CD14-positive monocyte (primary cell): ENCODE measurements around the gene WFIKKN2. TPM values are rescaled to one million over a fixed set of nuclear protein-coding genes. Genes with fewer than 3 reads are reported as not detected.

ENCODE experiments used
- DNase-seq, 3 donors: peaks; one replicate each; pipeline ENCODE4 v3.0.0-alpha.2; 2011 to 2022
- H2AFZ ChIP-seq: 2 replicates; pipeline ENCODE4 v1.6.0; 2012; ENCODE audit warnings: mild to moderate bottlenecking, low read depth, low read length, inconsistent platforms; ENCODE audit not compliant: insufficient read depth, poor library complexity, severe bottlenecking
- H3K27ac ChIP-seq, 2 donors: 1 replicate in 1 of 2; 2 replicates in 1 of 2; pipeline ENCODE4 v1.5.1; 2012 to 2013; ENCODE audit warnings: low read length in 2 of 2, control low read depth in 1 of 2, inconsistent platforms in 1 of 2, low read depth in 1 of 2, mild to moderate bottlenecking in 1 of 2
- H3K27me3 ChIP-seq, 2 donors: one replicate each; pipeline versions ENCODE4 v1.6.0 to v1.6.1; 2011 to 2013; ENCODE audit warnings: low read length in 2 of 2; ENCODE audit not compliant: control insufficient read depth in 2 of 2, insufficient read depth in 2 of 2
- H3K36me3 ChIP-seq, 2 donors: replicated peaks in 1 of 2; 1 replicate in 1 of 2; 2 replicates in 1 of 2; pipeline versions ENCODE4 v1.5.1 to v1.6.1; 2012 to 2013; ENCODE audit warnings: low read length in 2 of 2, control low read depth in 1 of 2, inconsistent platforms in 1 of 2, mild to moderate bottlenecking in 1 of 2; ENCODE audit not compliant: insufficient read depth in 2 of 2, control insufficient read depth in 1 of 2
- H3K4me1 ChIP-seq, 2 donors: 1 replicate in 1 of 2; 2 replicates in 1 of 2; pipeline versions ENCODE4 v1.5.1 to v1.6.1; 2012 to 2013; ENCODE audit warnings: low read length in 2 of 2, control low read depth in 1 of 2, inconsistent platforms in 1 of 2, mild to moderate bottlenecking in 1 of 2, moderate library complexity in 1 of 2; ENCODE audit not compliant: insufficient read depth in 2 of 2, control insufficient read depth in 1 of 2
- H3K4me2 ChIP-seq: replicated peaks from 2 replicates; pipeline ENCODE3; 2012; ENCODE audit warnings: low read length, moderate library complexity, mild to moderate bottlenecking; ENCODE audit not compliant: poor library complexity, severe bottlenecking; ENCODE audit errors: extremely low read depth
- H3K4me3 ChIP-seq, 3 experiments: fragments of 200-600 bp in 1 of 3; sonication (generic) in 1 of 3; replicated peaks in 1 of 3; 1 replicate in 2 of 3; 2 replicates in 1 of 3; pipeline ENCODE4 v1.5.1; 2011 to 2013; ENCODE audit warnings: low read length in 3 of 3, mild to moderate bottlenecking in 3 of 3, control low read depth in 2 of 3, low read depth in 2 of 3, inconsistent platforms in 1 of 3, moderate library complexity in 1 of 3
- H3K79me2 ChIP-seq: 2 replicates; pipeline ENCODE4 v1.6.0; 2012; ENCODE audit warnings: mild to moderate bottlenecking, control low read depth, inconsistent platforms, low read length, moderate library complexity; ENCODE audit not compliant: insufficient read depth
- H3K9ac ChIP-seq: 2 replicates; pipeline ENCODE4 v1.6.0; 2017; ENCODE audit warnings: low read length, mild to moderate bottlenecking; ENCODE audit not compliant: insufficient read depth, poor library complexity, severe bottlenecking
- H3K9me3 ChIP-seq, 2 donors: replicated peaks in 1 of 2; 1 replicate in 1 of 2; 2 replicates in 1 of 2; pipeline versions ENCODE4 v1.5.1 to v1.6.1; 2012 to 2013; ENCODE audit warnings: low read length in 2 of 2, control low read depth in 1 of 2; ENCODE audit not compliant: control insufficient read depth in 1 of 2, insufficient read depth in 1 of 2
- H4K20me1 ChIP-seq: 2 replicates; pipeline ENCODE4 v1.6.0; 2012; ENCODE audit warnings: mild to moderate bottlenecking, low read length, control low read depth, moderate library complexity; ENCODE audit not compliant: insufficient read depth
- H3K27ac Mint-ChIP-seq, 7 donors: one replicate each; pipeline ENCODE4 v1.8.0; 2020; ENCODE audit warnings: mild to moderate bottlenecking in 7 of 7, mixed read lengths in 7 of 7, moderate library complexity in 6 of 7, inconsistent platforms in 2 of 7
- H3K27me3 Mint-ChIP-seq, 3 donors: one replicate each; pipeline ENCODE4 v1.8.0; 2021 to 2022; ENCODE audit warnings: low read depth in 3 of 3, mild to moderate bottlenecking in 3 of 3, mixed read lengths in 3 of 3, moderate library complexity in 3 of 3, inconsistent platforms in 1 of 3
- H3K36me3 Mint-ChIP-seq, 2 donors: one replicate each; pipeline ENCODE4 v1.8.0; 2020; ENCODE audit warnings: mixed read lengths in 2 of 2, inconsistent platforms in 1 of 2, mild to moderate bottlenecking in 1 of 2
- H3K4me1 Mint-ChIP-seq: one replicate; pipeline ENCODE4 v1.8.0; 2020; ENCODE audit warnings: mild to moderate bottlenecking, mixed read lengths
- H3K4me3 Mint-ChIP-seq, 2 donors: one replicate each; pipeline ENCODE4 v1.8.0; 2020; ENCODE audit warnings: mild to moderate bottlenecking in 2 of 2, mixed read lengths in 2 of 2, moderate library complexity in 1 of 2
- H3K9me3 Mint-ChIP-seq, 7 donors: one replicate each; pipeline ENCODE4 v1.8.0; 2020 to 2022; ENCODE audit warnings: mixed read lengths in 7 of 7, mild to moderate bottlenecking in 6 of 7, moderate library complexity in 6 of 7, inconsistent platforms in 2 of 7
- CTCF ChIP-seq: fragments of 200-600 bp; IDR thresholded peaks from one replicate; pipeline ENCODE4 v1.8.0; 2022; ENCODE audit warnings: antibody characterized with exemption, mild to moderate bottlenecking
- WGBS: methylation state at CpG from one replicate; pipeline ENCODE4 v1.1.5; 2013; ENCODE audit warnings: missing lambda C conversion rate; ENCODE audit not compliant: insufficient coverage; 5-methylcytosine and 5-hydroxymethylcytosine counted together
- intact Hi-C, 2 donors: fragments of 100-400 bp; cut with micrococcal nuclease; formaldehyde crosslinking; loops; one replicate each; pipeline versions ENCODE4 v1.15.0 to v1.15.1; 2023
- polyA plus RNA-seq, 3 donors: library from polyadenylated mRNA; depleted of rRNA in 1 of 3; unstranded in 2 of 3; stranded (reverse) in 1 of 3; fragments of 300-500 nt in 2 of 3; fragments of >200 nt in 1 of 3; fragmentation: Illumina TruSeq in 2 of 3; gene quantifications; 1 replicate in 2 of 3; 2 replicates in 1 of 3; pipeline ENCODE4 v1.2.3, GENCODE V29; 2012 to 2021

The WFIKKN2 gene
- polyA plus RNA-seq, 3 donors, result 0.03 TPM; not detected in 2

DNA sequence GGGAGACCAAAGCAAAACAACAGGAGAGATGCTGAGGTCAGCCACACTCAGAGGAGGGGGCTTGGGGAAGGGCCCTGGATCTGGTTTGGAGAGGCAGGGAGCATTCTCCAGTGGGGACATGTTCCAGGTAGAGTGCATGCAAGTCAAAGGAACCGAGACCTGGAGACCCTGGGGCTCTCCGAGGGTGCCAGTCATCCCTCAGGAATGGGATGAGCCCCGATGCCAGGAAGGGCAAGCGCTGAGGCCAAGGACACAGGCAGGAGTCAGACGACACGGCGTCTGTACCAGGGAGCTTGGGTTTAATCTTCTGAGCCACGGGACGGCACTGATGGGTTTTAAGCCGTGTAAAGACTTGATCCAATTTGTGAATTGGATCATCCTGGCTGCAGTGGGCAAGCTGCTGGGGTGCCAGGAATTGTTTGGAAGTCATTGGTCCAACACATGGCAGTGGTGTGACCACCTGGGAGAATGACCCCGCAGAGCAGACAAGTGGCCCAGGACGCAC is 35.1 kb upstream of the WFIKKN2 start:
- Mint-ChIP-seq H3K36me3 (no peaks in the 10 kb centered on the region), H3K27me3 (peaks cover 2 to 10% (median 10%) of the 10 kb centered on the region in 3 donors), H3K4me3 (no peak overlapping the region), H3K4me1 (peaks cover 2% of the 10 kb centered on the region), H3K9me3 (no peaks in the 10 kb centered on the region), H3K27ac (no peak overlapping the region)
- Histone ChIP-seq H3K9ac (no peak overlapping the region), H3K36me3 (no peaks in the 10 kb centered on the region), H3K27me3 (no peaks in the 10 kb centered on the region), H3K27ac (no peak overlapping the region), H3K79me2 (no peaks in the 10 kb centered on the region), H2AFZ (no peak overlapping the region), H3K4me3 (no peak overlapping the region), H3K9me3 (no peaks in the 10 kb centered on the region), H3K4me2 (no peak overlapping the region), H4K20me1 (no peaks in the 10 kb centered on the region), H3K4me1 (no peaks in the 10 kb centered on the region)
- intact Hi-C loops, result no loop called here
- WGBS, result 96% methylated on average over 11 of the region's 12 CpGs
- DNase-seq, result no peak
- no peak for TF ChIP-seq CTCF

DNA sequence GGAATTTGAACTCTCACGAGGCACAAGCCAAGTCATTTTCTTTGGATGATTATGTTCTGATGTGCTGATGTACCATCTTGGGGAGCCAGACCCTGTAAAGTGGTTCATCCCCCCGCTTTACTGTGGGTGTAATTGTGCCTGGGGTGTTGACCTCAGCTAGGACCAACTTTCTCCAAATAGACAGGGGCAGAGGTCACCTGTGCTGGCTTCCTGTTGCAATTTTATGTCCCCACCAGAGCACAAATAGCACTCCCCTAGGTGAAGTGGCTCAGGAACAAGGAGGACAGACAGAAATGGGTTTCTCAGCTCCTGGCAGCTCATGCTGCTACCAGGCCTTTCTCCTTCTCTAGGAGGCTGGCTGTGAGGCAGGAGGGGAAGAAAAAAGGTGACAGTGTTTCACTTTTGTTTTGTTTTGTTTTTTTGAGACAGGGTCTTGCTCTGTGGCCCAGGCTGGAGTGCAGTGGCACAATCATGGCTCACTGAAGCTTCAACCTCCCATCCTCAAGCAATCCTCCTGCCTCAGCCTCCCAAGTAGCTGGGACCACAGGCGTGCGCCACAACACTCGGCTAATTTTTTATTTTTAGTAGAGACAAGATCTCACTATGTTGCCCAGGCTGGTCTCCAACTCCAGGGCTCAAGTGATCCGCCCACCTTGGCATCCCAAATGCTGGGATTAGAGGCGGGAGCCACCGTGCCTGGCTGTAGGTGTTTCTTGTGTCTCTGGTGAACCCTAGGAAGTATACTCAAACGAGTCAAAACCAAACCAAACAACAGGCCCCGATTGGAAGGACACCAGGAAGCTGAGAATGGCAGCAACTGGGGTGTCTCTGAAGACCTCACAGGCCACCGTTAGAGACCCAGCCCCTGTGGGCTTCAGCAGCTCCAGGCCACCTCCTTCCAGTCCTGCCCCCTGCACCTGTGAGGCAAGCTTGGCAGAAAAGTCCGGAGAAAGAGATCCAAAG is 32.5 kb upstream of the WFIKKN2 start:
- Histone ChIP-seq H3K27me3 (no peaks in the 10 kb centered on the region), H3K4me1 (no peaks in the 10 kb centered on the region), H3K4me2 (no peak overlapping the region), H3K79me2 (no peaks in the 10 kb centered on the region), H3K36me3 (no peaks in the 10 kb centered on the region), H2AFZ (no peak overlapping the region), H3K27ac (no peak overlapping the region), H3K9me3 (no peaks in the 10 kb centered on the region), H3K9ac (no peak overlapping the region), H3K4me3 (no peak overlapping the region), H4K20me1 (no peaks in the 10 kb centered on the region)
- Mint-ChIP-seq H3K27ac (no peak overlapping the region), H3K36me3 (no peaks in the 10 kb centered on the region), H3K4me1 (peaks cover 2% of the 10 kb centered on the region), H3K4me3 (no peak overlapping the region), H3K9me3 (no peaks in the 10 kb centered on the region), H3K27me3 (peaks cover 2 to 12% (median 10%) of the 10 kb centered on the region in 3 donors)
- intact Hi-C loops, result no loop called here
- no peak for DNase-seq
- WGBS, result 94% methylated on average over 3 of the region's 12 CpGs
- no peak for TF ChIP-seq CTCF
